GM18907 (cell line): ENCODE results near the gene ANK2.

Source experiments
- ATAC-seq: cut with Tn5 transposase; IDR thresholded peaks from one replicate; pipeline ENCODE4 v1.9.1; 2021; ENCODE audit warnings: mild to moderate bottlenecking, moderate library complexity; ENCODE audit not compliant: unreplicated experiment

ANK2 gene

DNA sequence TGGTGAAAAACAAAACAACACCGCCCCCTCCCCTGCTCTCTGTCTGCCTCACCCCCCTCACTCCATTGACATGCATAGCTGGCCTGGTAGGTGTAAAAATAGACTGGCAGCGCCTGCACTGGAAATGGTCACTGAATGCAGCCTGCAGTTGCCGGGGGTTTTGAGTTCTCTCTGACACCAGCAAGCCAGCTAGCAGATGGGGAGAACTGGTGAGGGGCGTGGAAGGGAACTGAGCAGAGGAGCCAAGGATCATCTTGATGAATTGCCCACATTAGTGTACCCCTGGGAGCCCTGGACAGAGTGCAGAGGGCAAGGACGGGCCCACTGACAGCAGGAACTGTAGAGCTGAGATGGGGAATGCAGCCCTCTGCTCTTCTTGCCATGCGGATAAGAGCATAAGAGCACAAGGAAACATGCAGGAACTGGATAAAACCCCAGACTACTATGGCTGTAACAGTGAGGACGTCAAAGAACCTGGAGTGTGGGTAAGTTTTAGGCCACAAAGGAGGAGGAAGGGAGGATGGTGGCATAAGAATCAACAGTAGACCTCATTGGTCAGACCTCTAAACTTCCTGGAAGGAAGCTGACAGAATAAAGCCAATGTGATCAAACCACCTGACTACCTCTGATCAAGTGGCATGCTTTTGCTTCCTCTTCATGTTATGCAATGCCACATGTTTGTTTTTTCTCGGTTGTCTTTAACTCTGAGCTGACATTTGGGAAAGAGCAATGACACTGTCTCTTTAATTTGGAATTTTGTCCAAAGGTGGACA lies 96.3 kb downstream of the ANK2 start:
- no peak for ATAC-seq

DNA sequence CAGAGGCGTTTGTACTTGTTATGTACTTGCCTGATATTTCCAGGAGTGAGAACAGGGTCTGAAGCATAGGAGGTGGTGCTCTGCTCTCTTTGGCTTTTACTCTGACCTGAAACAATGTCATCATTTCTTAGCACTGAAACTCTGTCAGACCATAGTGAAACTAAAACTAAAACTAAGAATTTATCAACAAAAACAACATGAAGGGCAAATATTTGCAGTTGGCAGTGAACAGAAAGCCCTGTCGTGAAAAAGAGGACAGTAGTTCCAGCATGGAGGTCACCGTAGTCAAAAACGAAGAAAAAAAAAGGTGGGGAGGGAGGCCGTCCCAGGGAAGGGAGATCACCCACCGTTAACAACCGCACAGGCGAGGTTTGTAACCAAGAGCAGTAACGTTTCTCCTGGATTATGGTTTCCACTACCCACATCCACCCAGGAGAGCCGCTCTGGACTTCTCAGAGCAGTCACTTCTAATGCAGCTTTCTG lies 97.5 kb downstream of the ANK2 start:
- ATAC-seq = peak; percentile 91

DNA sequence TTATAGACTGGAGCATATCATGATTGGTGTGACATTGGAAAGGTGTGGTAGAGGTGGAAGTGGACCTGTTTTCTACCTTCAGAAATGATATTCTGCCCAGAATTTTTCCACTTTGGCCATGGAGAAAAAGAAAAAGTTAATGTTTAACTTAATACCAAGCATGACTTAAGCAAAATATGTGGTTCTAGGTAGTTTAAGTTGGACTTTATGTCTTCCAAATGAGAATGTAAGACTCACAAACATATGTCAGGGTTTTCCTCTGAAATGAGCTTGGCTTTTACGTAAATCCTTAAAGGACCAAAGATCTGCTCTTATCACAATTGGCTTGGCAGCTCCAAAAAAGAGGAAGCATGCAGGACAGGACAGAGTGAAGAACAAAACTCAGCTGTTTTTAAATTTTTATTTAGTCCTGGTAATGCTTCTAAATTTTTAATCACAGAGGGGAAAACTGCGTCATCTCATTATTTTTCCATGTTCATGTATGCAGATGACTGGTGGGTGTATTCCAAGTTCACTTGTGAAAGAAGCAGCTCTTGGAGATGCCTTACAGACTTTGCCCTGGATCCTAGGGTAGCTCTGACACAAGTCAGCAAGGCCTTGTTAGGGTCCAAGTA lies 98.2 kb downstream of the ANK2 start:
- ATAC-seq = no peak

DNA sequence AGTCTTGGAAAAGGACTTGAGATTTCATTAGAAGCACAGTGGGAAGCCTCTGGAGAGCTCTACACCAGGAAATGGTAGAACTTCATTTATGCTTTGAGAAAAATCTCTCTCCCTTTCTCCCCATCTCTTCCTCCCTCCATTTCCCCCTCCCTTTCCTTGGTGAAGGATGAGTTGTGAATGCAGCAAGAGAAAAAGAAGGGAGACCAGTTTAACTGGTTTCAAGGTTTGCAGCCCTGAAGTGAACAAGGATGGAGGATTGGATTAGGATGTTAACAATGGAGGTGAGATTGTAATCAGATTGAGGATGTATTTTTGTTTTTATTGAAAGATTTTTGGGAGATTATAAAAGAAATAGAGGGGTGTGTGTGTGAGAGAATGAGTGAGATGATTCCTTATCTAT lies 99.5 kb downstream of the ANK2 start:
- ATAC-seq = no peak

DNA sequence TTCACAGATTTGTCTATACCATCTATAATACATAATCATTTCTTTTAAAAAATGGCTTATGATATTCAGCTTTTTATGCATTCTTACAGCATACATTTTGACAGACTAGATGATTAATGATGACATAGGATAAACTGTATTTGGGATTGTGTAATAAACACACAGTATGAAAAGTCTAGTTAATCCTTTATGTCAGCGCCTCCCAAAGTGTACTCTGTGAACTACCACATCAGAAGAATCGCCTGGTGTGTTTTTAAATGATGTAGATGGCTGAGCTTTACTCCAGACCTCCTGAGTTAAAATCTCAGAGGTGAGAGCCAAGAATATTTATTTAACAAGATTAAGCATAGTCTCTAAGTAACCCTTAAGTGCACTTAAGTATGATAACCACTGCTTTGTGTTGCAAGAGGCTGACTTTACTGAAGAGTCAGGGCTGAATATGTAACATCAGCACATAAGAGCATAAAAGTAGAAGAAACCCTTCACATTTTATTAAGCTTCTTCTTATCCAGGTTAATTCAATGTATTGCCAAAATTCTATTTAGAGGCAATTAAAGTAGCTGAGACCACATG lies 104.2 kb downstream of the ANK2 start:
- no peak for ATAC-seq

DNA sequence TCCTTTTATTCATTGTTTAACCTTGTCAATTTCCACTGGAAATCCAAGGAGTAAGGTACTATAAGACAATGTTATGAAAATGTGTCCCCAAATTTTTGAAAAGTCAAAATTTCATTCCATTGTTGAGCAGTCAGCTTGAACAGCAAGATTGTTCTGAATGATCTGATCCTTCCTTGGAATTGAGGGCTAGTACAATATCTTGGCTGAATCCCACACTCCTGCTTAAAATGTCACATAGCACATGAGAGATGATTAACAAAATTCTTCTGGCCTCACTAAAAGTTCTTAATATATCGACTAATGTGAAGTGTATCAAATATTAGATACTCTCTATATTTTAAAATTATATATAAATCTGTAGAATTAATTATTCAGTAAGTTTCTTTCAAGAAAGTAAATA lies 104.8 kb downstream of the ANK2 start:
- no peak for ATAC-seq

DNA sequence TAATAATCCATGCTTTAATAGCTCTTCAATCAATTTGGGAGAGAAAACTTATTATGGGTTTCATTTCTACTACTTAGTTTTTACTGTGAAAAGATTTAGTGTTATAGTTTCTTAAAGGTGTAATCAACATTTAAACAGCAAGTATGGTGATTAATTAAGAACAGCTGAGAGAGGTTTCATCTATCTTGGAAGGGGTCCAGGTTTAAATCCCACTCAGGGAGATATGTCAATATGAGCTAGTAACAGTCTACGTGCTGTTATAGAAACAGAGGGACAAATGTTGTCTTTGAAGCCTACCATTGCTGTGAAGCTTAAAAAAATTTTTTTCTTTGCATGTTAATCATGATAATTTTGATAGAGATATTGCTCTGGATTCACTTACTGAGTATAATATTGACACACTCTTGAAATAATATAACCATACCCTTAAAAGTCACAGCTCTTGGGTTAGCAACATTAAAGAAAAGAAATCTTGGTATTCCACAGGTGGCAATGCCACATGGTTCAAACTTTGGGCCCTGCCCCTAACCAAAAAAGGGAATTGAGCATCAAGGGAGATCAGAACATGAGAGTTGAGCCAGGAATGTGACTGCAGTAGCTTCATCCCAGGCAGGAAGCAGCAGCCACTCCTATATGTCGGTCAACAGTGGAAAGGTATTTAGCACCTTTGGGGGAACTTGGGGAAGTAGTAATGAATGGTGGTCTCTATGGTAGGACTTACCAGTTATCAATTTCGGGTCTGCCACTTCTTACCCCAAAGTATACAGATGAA lies 107.8 kb downstream of the ANK2 start:
- ATAC-seq = no peak

DNA sequence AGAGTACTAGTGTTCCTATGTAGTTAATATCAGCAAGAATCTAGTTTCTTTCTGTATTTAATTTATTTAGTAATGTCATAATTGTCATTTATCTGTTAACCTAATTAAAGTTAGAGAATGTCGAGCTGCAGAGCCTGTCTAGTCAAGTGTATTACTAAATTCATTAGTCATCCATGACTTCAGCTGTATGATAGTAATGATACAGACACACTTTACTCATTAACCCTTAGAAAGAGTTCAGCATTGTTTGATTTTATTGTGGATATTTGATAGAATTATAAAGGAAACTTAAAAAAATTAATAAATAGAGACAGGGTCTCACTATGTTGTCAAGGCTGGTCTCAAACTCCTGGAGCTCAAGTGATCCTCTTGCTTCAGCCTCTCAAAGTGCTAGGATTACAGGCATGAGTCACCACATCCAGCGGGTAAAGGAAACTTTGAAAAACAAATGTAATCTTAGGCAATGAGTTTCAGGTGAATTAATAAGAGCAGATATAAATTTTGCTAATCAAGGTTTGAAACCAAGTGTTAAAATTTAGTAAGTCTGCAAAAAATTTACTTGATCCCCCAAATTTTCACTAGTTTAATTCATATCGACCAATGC lies 110.6 kb downstream of the ANK2 start:
- ATAC-seq = no peak

DNA sequence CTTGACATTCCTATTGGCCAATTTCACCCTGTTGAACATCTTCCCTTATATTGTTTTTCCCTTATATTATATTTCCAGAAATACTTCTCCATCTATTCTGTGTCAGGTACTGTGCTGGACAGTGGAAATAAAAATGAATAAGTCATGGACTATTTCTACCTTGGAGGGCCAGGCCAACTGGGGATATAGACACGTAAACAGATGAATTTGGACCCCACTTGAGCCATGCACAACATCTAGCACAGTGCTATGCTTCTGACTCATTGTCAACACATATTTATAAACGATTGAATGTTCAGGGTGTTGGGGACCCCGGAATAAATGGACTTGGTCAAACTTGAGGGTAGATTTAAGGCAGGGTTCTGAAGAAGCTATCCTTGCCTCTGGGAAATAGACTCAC lies 111.1 kb downstream of the ANK2 start:
- no peak for ATAC-seq

DNA sequence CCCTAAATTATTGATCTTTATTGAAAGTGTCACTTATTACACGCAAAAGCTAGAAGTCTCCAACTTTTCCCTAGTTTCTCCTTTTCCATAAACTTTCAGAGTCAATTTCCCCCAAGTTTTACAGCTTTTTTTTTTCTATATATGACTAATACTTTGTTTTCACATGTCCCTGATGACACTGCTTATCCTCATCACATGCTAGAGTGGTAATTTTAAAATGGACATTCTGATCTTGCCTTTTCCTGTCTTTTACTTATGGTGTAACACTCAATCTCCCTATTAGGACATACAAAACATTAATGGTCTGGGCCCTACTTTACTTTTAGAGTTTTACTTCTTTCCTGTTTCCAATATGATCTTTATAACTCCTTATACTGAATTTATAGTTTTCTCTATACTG lies 112.6 kb downstream of the ANK2 start:
- no peak for ATAC-seq

DNA sequence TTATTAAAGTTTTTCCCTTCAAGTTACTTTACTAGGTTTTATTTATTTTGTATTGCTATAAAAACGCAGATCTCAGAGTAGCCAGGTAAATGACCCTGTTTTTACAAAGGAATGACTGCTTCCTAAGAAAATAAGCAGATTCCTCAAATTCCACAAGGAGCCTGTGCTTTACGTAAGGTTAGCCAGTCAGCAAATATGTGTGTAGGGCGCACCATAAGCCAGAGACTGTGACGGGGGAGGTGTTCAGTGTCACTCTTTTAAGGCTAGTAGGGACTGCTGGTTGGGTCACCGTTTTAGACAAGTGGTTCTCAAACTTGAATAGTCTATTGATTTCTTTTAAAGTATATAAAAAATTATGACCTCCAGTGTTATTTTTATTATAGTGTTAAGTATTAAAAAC lies 119.9 kb downstream of the ANK2 start:
- no peak for ATAC-seq

DNA sequence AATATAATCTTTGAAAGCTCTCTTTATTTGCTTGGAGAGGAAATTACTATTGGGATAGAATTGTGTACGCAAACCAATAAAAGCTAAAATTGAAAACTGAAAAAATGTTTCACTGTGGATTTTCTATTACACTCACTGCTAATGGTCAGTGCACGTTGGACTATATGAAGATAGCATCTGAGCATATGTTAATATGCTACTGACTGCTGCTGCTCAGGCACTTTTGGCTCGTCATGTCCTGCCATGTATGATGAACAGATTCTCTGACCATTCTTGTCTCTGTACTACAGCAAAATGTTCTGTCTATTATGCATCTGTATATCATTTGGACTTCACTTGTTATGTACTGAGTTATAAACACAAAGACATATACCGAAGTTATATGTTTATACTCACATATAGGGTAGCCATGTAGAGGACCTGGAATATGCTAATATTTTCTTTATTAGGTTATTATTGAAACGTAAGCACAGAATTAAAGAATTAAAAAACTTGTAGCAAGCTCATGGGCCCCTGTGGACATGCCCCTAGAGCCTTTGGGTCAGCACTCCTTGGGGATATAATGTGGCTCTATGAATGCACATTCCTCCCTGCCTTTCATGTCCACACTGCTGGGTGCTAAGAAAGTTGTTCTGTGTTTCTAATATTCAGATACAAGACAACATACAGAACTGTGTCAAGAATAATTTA lies 120.8 kb downstream of the ANK2 start:
- no peak for ATAC-seq

DNA sequence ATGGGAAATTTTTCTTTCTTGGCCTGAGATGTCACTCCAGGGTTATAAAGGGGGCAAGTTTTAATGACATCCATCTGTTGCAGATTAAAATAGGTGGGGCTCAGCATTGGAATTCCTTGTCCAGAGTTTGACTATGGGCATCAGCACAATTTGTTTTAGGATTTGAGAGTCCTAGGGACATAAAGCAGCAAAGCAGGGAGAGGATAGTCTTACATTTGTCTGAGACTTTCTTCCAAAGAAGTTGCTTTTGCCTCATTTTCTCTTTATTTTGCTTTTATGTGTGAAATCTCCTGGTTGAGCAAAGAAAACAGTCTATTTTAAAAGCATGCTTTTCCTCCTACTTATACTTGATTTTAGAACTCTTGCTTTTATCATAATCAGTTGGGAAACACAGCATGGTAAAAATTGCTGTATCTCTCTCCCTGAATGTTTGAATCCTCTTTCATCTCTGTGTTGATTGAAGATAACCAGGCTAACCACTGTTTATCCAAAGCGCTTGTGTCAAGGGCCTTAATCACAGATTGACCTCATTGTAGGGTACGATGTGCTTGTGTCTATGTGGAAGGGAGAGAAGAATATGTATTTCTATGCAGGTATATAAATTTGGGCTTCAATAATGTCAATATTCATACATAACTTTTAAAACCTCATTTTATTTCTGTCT lies 121.5 kb downstream of the ANK2 start:
- ATAC-seq = no peak

DNA sequence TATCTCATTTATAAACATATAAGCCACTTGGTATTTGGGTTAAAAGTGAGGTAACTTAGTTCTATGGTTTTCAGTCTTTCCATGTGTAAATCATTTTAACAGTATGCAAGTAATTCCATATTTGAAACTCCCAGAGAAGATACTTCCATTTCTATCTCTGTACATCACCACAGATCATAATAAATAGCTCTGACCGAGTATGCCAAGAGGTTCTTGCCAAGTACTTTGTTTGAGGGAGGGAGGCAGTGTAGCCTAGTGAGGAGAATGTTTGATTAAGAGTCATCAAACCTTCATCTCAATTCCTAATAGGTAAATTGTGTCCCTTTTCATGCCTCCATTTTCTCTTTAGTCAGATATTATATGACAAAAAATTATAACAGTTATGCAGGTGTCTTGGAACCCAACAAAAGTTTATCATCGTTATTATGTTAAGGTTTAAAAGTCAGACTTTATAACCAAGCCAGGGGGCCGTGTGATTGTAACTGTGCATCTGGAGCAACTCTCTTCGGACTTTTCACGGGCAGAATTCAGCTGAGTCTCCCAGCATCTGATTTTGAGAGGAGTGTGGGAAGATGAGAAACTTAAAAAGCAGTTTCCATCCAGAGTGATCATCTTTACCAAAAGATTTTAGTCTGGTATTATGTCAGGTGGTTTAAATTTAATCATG lies 123.8 kb downstream of the ANK2 start:
- ATAC-seq = no peak

DNA sequence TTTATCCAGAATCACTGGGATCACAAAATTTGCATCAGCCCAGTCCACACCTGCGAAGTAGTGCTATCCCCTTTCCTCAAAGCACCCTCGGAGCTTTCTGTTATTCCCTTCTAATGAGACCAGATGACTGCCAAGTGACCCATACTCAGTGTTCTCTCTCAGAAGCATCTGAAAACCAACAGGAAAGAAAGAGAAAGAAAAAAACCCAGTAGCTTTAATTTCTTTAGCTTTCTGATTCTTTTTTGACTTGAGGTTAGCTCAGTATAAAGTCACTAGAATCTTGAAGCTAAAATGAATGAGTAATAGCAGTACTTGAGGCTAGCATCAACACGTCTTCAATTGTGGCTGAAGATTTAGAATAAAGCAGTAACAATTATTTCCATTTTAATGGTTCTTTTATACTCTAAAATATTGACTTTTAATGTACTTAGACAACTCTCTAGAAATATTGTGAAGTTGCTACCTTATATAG lies 124.4 kb downstream of the ANK2 start:
- no peak for ATAC-seq

DNA sequence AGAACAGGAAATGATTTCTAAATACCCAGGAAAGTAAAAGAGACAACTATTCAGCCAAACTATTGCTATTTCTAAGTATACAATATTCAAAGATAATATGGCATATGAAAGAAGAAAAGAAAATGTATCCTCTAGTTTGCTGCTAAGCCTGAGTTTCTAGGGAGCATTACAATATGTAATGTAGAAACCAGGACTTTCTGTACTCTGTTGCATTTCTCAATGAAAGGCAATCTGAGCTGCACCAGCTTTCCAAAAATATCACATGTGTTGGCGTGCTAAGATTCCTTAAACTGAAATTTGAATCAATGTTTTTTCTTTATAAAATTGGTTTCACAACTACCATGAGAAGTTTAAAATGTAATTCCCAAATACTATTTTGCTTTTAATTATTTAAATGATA lies 129.6 kb downstream of the ANK2 start:
- ATAC-seq = no peak

DNA sequence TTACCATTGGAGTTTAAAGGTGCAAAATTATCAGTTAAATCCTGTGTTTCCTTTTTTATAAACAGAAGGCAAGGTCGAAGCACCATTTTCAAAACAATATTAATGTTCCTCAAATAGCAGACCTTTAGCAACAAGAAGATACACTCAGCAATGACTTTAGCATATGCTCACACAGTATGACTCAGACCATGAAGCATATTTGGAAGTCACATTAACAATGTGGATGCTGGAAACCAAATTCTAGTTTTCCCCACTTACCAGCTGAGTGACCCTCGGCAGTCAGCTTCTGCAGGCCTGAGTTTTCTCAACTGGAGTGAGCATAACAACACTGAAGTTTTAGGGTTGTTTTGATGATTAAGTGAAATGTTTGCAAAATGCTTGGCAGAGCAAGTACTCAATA lies 130.5 kb downstream of the ANK2 start:
- no peak for ATAC-seq

DNA sequence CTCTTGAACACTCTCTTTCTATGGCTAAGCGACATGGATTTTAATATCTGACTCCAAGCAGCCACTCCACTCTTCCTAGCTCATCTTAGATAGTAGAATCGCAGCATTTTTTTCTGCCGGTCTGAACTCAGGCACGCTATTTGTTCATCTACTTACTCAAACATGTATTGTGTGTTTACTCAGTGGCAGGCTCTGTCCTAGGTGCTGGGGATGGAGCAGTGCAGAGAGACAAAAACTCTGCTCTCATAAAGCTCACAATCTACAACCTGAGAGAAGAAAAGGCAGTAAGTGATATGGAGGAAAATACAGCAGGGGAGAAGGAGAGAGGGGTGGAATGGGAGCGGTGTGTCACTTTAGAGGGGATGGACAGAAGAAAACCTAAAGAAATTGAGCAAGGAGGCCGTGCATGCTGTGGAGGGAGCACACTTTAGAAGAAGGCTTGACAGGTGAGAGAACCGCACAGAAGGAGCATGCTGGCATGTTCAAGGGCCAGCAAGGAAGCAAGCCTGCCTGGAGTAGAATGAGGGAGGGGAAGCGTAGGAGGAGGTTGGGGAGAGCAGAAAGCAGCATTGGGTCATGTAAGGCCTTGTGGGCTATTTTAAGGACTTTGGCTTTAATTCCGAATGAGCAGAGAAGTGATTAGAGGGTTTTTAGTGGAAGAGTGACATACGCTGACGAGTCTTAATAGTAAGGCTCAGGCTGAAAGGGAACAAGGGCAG lies 132.0 kb downstream of the ANK2 start:
- ATAC-seq = no peak
